HepG2 (cell line): ENCODE measurements around the gene ZBED5. TPM values are rescaled to one million over a fixed set of nuclear protein-coding genes. Genes with fewer than 3 reads are reported as not detected.

ENCODE experiments used
- ASH2L ChIP-seq: fragments of 300-600, 200-600 bp; sonication (generic); IDR thresholded peaks from 2 replicates; pipeline ENCODE4 v1.7.0; 2017; ENCODE audit warnings: low read depth, mild to moderate bottlenecking, moderate library complexity, mixed read lengths, low read length; ENCODE audit not compliant: insufficient read length
- CENPT ChIP-seq: sonication (generic); formaldehyde crosslinking; IDR thresholded peaks from 2 replicates; pipeline ENCODE4 v1.8.0; 2022; ENCODE audit warnings: low read depth, mild to moderate bottlenecking, moderate library complexity, missing genetic modification reagents
- CREB1 ChIP-seq, 2 experiments: fragments of 450-650 bp in 1 of 2; IDR thresholded peaks; 2 replicates each; pipeline ENCODE4 v1.6.1; 2016 to 2017; ENCODE audit warnings: control low read depth in 1 of 2, mild to moderate bottlenecking in 1 of 2, missing compliant biosample characterization in 1 of 2, missing genetic modification characterization in 1 of 2
- FOXM1 ChIP-seq: sonication (generic); formaldehyde crosslinking; IDR thresholded peaks from 2 replicates; pipeline ENCODE4 v1.5.0; 2020; ENCODE audit warnings: missing genetic modification reagents
- HIVEP1 ChIP-seq: sonication (generic); formaldehyde crosslinking; IDR thresholded peaks from 2 replicates; pipeline ENCODE4 v1.4.0; 2020; ENCODE audit warnings: mild to moderate bottlenecking, missing genetic modification reagents
- NR2F2 ChIP-seq: IDR thresholded peaks from 2 replicates; pipeline ENCODE4 v1.6.1; 2012; ENCODE audit warnings: low read depth, inconsistent platforms, borderline replicate concordance
- POLR2A ChIP-seq, 2 experiments: IDR thresholded peaks; 2 replicates each; pipeline ENCODE4 v1.6.1; 2011; ENCODE audit warnings: low read depth in 2 of 2, low read length in 2 of 2, mild to moderate bottlenecking in 1 of 2, moderate library complexity in 1 of 2; ENCODE audit not compliant: insufficient read depth in 1 of 2
- PPARG ChIP-seq: conservative IDR thresholded peaks from 2 replicates; pipeline ENCODE4 v1.6.1; 2016; ENCODE audit warnings: missing biosample characterization, missing genetic modification reagents
- SKI ChIP-seq: fragments of 450-650 bp; IDR thresholded peaks from one replicate; pipeline ENCODE4 v1.6.1; 2018; ENCODE audit warnings: mild to moderate bottlenecking; ENCODE audit not compliant: partially characterized antibody
- SMAD9 ChIP-seq: sonication (generic); formaldehyde crosslinking; IDR thresholded peaks from 2 replicates; pipeline ENCODE4 v1.5.1; 2020; ENCODE audit warnings: mild to moderate bottlenecking, missing genetic modification reagents
- SRY ChIP-seq: sonication (generic); formaldehyde crosslinking; IDR thresholded peaks from 2 replicates; pipeline ENCODE4 v1.8.0; 2022; ENCODE audit warnings: mild to moderate bottlenecking, missing genetic modification reagents
- THYN1 ChIP-seq: sonication (generic); formaldehyde crosslinking; IDR thresholded peaks from 2 replicates; pipeline ENCODE4 v1.8.1; 2023; ENCODE audit warnings: low read depth, mild to moderate bottlenecking, moderate library complexity, missing genetic modification reagents, borderline replicate concordance
- XBP1 ChIP-seq: sonication (generic); formaldehyde crosslinking; IDR thresholded peaks from 2 replicates; pipeline ENCODE4 v1.5.0; 2020; ENCODE audit warnings: missing genetic modification reagents
- ZFY ChIP-seq: sonication (generic); formaldehyde crosslinking; IDR thresholded peaks from 2 replicates; pipeline ENCODE4 v1.4.0; 2020; ENCODE audit warnings: missing genetic modification reagents
- ZNF124 ChIP-seq: sonication (generic); formaldehyde crosslinking; IDR thresholded peaks from 2 replicates; pipeline ENCODE4 v1.4.0; 2020; ENCODE audit warnings: missing genetic modification reagents
- ZNF138 ChIP-seq: sonication (generic); formaldehyde crosslinking; IDR thresholded peaks from 2 replicates; pipeline ENCODE4 v1.5.0; 2020; ENCODE audit warnings: mild to moderate bottlenecking, low read depth, missing genetic modification reagents
- ZNF569 ChIP-seq: sonication (generic); formaldehyde crosslinking; IDR thresholded peaks from 2 replicates; pipeline ENCODE4 v1.5.0; 2020; ENCODE audit warnings: mild to moderate bottlenecking, missing genetic modification reagents, moderate library complexity, borderline replicate concordance
- ZNF773 ChIP-seq: sonication (generic); formaldehyde crosslinking; IDR thresholded peaks from 2 replicates; pipeline ENCODE4 v1.4.0; 2020; ENCODE audit warnings: missing genetic modification reagents, borderline replicate concordance
- polyA plus RNA-seq, 8 experiments: library from polyadenylated mRNA; depleted of rRNA in 3 of 8; stranded (reverse) in 7 of 8; unstranded in 1 of 8; fragments of >200 nt; fragmentation: Illumina TruSeq in 4 of 8; extraction: Trizol in 4 of 8; gene quantifications; 2 replicates each; pipeline versions ENCODE4 v1.2.1 to v1.2.3, GENCODE V29; 2011 to 2016; ENCODE audit warnings: low read depth in 4 of 8, missing spikeins in 1 of 8, mixed read lengths in 1 of 8; ENCODE audit not compliant: insufficient read depth in 1 of 8
- total RNA-seq, 5 experiments: library from RNA; depleted of rRNA; stranded (reverse); fragments of >200 nt; fragmentation: Illumina TruSeq; extraction: Trizol; gene quantifications; 2 replicates each; pipeline ENCODE4 v1.2.3, GENCODE V29; 2016; ENCODE audit warnings: low read depth in 1 of 5
- TF ChIP-seq, protein P1 (sequence below): sonication (generic); formaldehyde crosslinking; IDR thresholded peaks from 2 replicates; pipeline ENCODE4 v1.9.0; 2021; ENCODE audit warnings: mild to moderate bottlenecking, missing genetic modification reagents
- TF ChIP-seq, protein P2 (sequence below): sonication (generic); formaldehyde crosslinking; IDR thresholded peaks from 2 replicates; pipeline ENCODE4 v1.8.1; 2023; ENCODE audit warnings: missing genetic modification reagents, mild to moderate bottlenecking, borderline replicate concordance
- TF ChIP-seq, protein P3 (sequence below): sonication (generic); formaldehyde crosslinking; IDR thresholded peaks from 2 replicates; pipeline ENCODE4 v1.9.0; 2021; ENCODE audit warnings: missing genetic modification reagents, borderline replicate concordance
- TF ChIP-seq, protein P4 (sequence below): IDR thresholded peaks from 2 replicates; pipeline ENCODE4 v1.6.1; 2016

The ZBED5 gene
- total and polyA plus RNA-seq, 2 of the 13 experiments (the other 11 are each of a cell fraction or from before 2014, with no cell fraction given): 18.2 to 38.6 TPM

DNA sequence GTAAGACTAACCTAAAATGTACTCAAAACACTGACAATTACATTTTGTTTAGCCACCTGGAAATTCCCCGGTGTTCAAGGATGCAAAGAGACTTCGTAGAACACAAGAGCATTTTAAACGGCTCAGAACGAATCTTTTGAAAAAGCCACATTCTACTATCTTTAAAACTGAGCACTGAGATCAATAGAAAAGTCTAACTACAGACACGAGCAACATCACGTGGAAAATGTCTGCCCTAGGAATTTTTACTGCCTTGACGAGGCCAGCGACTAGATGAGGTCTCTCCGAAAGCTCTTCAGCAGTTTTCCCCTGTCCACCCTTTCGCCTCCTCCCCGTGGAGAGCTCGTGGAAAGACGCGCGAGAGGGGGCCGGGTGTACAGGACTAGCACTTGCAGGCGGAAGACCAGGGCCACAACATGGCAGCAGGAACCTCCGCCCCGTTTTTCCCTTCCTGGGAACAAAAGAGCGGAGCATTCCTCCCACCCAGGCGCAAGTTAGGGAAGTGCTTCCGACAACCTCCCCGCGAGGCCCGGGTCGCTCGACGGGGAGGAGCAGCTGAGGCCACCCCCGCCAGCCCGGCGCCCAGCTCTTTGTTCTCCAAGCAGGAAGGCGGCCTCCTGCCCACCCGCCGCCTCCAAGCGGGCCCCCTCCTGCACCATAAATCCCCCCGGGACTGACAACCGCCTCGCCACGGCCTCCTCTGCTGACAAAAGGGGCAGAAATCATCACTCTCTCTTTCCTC, 50.2 kb downstream of the ZBED5 start (continued):
- TF ChIP-seq, protein P1, sequence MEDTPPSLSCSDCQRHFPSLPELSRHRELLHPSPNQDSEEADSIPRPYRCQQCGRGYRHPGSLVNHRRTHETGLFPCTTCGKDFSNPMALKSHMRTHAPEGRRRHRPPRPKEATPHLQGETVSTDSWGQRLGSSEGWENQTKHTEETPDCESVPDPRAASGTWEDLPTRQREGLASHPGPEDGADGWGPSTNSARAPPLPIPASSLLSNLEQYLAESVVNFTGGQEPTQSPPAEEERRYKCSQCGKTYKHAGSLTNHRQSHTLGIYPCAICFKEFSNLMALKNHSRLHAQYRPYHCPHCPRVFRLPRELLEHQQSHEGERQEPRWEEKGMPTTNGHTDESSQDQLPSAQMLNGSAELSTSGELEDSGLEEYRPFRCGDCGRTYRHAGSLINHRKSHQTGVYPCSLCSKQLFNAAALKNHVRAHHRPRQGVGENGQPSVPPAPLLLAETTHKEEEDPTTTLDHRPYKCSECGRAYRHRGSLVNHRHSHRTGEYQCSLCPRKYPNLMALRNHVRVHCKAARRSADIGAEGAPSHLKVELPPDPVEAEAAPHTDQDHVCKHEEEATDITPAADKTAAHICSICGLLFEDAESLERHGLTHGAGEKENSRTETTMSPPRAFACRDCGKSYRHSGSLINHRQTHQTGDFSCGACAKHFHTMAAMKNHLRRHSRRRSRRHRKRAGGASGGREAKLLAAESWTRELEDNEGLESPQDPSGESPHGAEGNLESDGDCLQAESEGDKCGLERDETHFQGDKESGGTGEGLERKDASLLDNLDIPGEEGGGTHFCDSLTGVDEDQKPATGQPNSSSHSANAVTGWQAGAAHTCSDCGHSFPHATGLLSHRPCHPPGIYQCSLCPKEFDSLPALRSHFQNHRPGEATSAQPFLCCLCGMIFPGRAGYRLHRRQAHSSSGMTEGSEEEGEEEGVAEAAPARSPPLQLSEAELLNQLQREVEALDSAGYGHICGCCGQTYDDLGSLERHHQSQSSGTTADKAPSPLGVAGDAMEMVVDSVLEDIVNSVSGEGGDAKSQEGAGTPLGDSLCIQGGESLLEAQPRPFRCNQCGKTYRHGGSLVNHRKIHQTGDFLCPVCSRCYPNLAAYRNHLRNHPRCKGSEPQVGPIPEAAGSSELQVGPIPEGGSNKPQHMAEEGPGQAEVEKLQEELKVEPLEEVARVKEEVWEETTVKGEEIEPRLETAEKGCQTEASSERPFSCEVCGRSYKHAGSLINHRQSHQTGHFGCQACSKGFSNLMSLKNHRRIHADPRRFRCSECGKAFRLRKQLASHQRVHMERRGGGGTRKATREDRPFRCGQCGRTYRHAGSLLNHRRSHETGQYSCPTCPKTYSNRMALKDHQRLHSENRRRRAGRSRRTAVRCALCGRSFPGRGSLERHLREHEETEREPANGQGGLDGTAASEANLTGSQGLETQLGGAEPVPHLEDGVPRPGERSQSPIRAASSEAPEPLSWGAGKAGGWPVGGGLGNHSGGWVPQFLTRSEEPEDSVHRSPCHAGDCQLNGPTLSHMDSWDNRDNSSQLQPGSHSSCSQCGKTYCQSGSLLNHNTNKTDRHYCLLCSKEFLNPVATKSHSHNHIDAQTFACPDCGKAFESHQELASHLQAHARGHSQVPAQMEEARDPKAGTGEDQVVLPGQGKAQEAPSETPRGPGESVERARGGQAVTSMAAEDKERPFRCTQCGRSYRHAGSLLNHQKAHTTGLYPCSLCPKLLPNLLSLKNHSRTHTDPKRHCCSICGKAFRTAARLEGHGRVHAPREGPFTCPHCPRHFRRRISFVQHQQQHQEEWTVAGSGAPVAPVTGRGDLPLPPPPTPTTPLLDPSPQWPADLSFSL (CRISPR knock-in tag): no peak
- TF ChIP-seq ZNF773 (CRISPR knock-in tag) (no peak), PPARG (CRISPR knock-in tag) (no peak), THYN1 (CRISPR knock-in tag) (no peak), SKI (no peak), SMAD9 (0 out of 2 replicates have a peak, but pooled peaks have one; percentile 65), CREB1 (IDR thresholded peaks at IDR 0.05) (no peak), CREB1 (CRISPR knock-in tag; IDR thresholded peaks at IDR 0.05) (no peak), NR2F2 (no peak), POLR2A (IDR thresholded peaks at IDR 0.05; ENCODE audit: insufficient read depth in 1 of 2, low read depth in 2 of 2, low read length in 2 of 2) (0 out of 4 replicates have a peak, but pooled peaks of 1 of the 2 experiments have one; percentile 26), ZNF569 (CRISPR knock-in tag) (no peak), ASH2L (peak; percentile 21), ZNF124 (CRISPR knock-in tag) (no peak), FOXM1 (CRISPR knock-in tag) (no peak), SRY (no peak), HIVEP1 (CRISPR knock-in tag) (0 out of 2 replicates have a peak, but pooled peaks have one; percentile 6), ZFY (CRISPR knock-in tag) (peak; percentile 9; the same call in 1 of the 2 replicates), ZNF138 (0 out of 2 replicates have a peak, but pooled peaks have one; percentile 12), XBP1 (CRISPR knock-in tag) (no peak), CENPT (CRISPR knock-in tag) (no peak)
- TF ChIP-seq, protein P2, sequence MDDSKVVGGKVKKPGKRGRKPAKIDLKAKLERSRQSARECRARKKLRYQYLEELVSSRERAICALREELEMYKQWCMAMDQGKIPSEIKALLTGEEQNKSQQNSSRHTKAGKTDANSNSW (CRISPR knock-in tag): no peak
- TF ChIP-seq, protein P3, sequence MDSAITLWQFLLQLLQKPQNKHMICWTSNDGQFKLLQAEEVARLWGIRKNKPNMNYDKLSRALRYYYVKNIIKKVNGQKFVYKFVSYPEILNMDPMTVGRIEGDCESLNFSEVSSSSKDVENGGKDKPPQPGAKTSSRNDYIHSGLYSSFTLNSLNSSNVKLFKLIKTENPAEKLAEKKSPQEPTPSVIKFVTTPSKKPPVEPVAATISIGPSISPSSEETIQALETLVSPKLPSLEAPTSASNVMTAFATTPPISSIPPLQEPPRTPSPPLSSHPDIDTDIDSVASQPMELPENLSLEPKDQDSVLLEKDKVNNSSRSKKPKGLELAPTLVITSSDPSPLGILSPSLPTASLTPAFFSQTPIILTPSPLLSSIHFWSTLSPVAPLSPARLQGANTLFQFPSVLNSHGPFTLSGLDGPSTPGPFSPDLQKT (CRISPR knock-in tag): no peak
- TF ChIP-seq, protein P4, sequence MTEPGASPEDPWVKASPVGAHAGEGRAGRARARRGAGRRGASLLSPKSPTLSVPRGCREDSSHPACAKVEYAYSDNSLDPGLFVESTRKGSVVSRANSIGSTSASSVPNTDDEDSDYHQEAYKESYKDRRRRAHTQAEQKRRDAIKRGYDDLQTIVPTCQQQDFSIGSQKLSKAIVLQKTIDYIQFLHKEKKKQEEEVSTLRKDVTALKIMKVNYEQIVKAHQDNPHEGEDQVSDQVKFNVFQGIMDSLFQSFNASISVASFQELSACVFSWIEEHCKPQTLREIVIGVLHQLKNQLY (CRISPR knock-in tag): no peak
